HG02981 (cell line): ENCODE measurements around the gene PRR12.
A peak's percentile ranks its signal among the peaks of the same experiment; 100 is the strongest.

Experiments
- ATAC-seq: cut with Tn5 transposase; IDR thresholded peaks from one replicate; pipeline ENCODE4 v1.9.1; 2021; ENCODE audit warnings: mild to moderate bottlenecking, moderate library complexity; ENCODE audit not compliant: unreplicated experiment

Gene PRR12

GRCh38 chr19:49564616-49565045 is 26.4 kb upstream of the PRR12 start:
- no peak for ATAC-seq

GRCh38 chr19:49565261-49565660 is 25.7 kb upstream of the PRR12 start:
- ATAC-seq, result no peak

- ATAC-seq, result no peak
Measured at GRCh38 chr19:49566302-49566701, 24.7 kb upstream of the PRR12 start.

GRCh38 chr19:49567861-49568441 is 23.0 kb upstream of the PRR12 start:
- ATAC-seq, result no peak

- ATAC-seq, result no peak
Measured at GRCh38 chr19:49570138-49570856, 20.7 kb upstream of the PRR12 start.

- ATAC-seq, result no peak
Measured at GRCh38 chr19:49570997-49571676, 19.8 kb upstream of the PRR12 start.

- ATAC-seq, result no peak
Measured at GRCh38 chr19:49573009-49573408, 18.0 kb upstream of the PRR12 start.

GRCh38 chr19:49573425-49573824 is 17.6 kb upstream of the PRR12 start:
- ATAC-seq, result no peak

- no peak for ATAC-seq
Measured at GRCh38 chr19:49574206-49574755, 16.7 kb upstream of the PRR12 start.

GRCh38 chr19:49579193-49579592 is 11.8 kb upstream of the PRR12 start:
- no peak for ATAC-seq

- no peak for ATAC-seq
Measured at GRCh38 chr19:49579947-49580263, 11.1 kb upstream of the PRR12 start.

- ATAC-seq, result peak; percentile 92
Measured at GRCh38 chr19:49580264-49581006, 10.5 kb upstream of the PRR12 start, which contains the start of gene NOSIP. NOSIP (minus strand) TSS chr19:49580556; CDS start chr19:49560691, 19,865 bp downstream.

GRCh38 chr19:49581007-49581508 is 9.9 kb upstream of the PRR12 start, which contains the start of gene PRRG2:
PRRG2 (plus strand) TSS chr19:49581316; CDS start chr19:49583220, 1,904 bp downstream.
- no peak for ATAC-seq

- no peak for ATAC-seq
Measured at GRCh38 chr19:49583239-49583638, 7.7 kb upstream of the PRR12 start.

- ATAC-seq, result no peak
Measured at GRCh38 chr19:49585023-49585422, 6.0 kb upstream of the PRR12 start.

- no peak for ATAC-seq
Measured at GRCh38 chr19:49587227-49587626, 3.8 kb upstream of the PRR12 start.

GRCh38 chr19:49588365-49589122 is 2.4 kb upstream of the PRR12 start:
- no peak for ATAC-seq

GRCh38 chr19:49589502-49589905 is 1.5 kb upstream of the PRR12 start:
- ATAC-seq, result no peak

- ATAC-seq, result peak; percentile 65
Measured at GRCh38 chr19:49590071-49590970, 661 bp upstream of the PRR12 start.
